Neural progenitor cell (in vitro differentiated cells): Measurements from ENCODE around the gene SATB2. TPM values are rescaled to one million over a fixed set of nuclear protein-coding genes. Genes with fewer than 3 reads are reported as not detected.

Experiments
- DNase-seq: peaks from one replicate; pipeline ENCODE4 v3.0.0-alpha.2; 2016; ENCODE audit warnings: low spot score
- H2AFZ ChIP-seq: fragments of 200-600 bp; sonication (generic); replicated peaks from 2 replicates; pipeline ENCODE4 v1.6.1; 2016; ENCODE audit warnings: antibody characterized with exemption
- H3F3A ChIP-seq: fragments of 200-600 bp; sonication (generic); 2 replicates; pipeline ENCODE4 v1.6.1; 2016; ENCODE audit warnings: antibody characterized with exemption, low read depth
- H3K27ac ChIP-seq: fragments of 200-600 bp; sonication (generic); 2 replicates; pipeline ENCODE4 v1.5.1; 2016; ENCODE audit warnings: mild to moderate bottlenecking
- H3K27me3 ChIP-seq: fragments of 200-600 bp; sonication (generic); 2 replicates; pipeline ENCODE4 v1.6.1; 2016; ENCODE audit warnings: mild to moderate bottlenecking, moderate library complexity
- H3K36me3 ChIP-seq: fragments of 200-600 bp; sonication (generic); 2 replicates; pipeline ENCODE4 v1.5.1; 2016
- H3K4me1 ChIP-seq: fragments of 200-600 bp; sonication (generic); 2 replicates; pipeline ENCODE4 v1.6.1; 2016; ENCODE audit warnings: mixed run types
- H3K4me2 ChIP-seq: fragments of 200-600 bp; sonication (generic); 2 replicates; pipeline ENCODE4 v1.6.1; 2016
- H3K4me3 ChIP-seq: fragments of 200-600 bp; sonication (generic); 2 replicates; pipeline ENCODE4 v1.5.1; 2016
- H3K79me2 ChIP-seq: fragments of 200-600 bp; sonication (generic); 2 replicates; pipeline ENCODE4 v1.6.1; 2016; ENCODE audit warnings: low read depth
- H3K9ac ChIP-seq: fragments of 200-600 bp; sonication (generic); 2 replicates; pipeline ENCODE4 v1.6.1; 2016
- H3K9me3 ChIP-seq: fragments of 200-600 bp; sonication (generic); 2 replicates; pipeline ENCODE4 v1.5.1; 2016; ENCODE audit warnings: low read depth
- H4K20me1 ChIP-seq: fragments of 200-600 bp; sonication (generic); 2 replicates; pipeline ENCODE4 v1.6.1; 2016; ENCODE audit warnings: low read depth
- H3K27ac Mint-ChIP-seq: 3 replicates; pipeline ENCODE4 v1.8.0; 2021; ENCODE audit warnings: mixed read lengths
- H3K27me3 Mint-ChIP-seq: 2 replicates; pipeline ENCODE4 v1.8.0; 2022; ENCODE audit warnings: low read depth, mild to moderate bottlenecking, inconsistent platforms, moderate library complexity, mixed read lengths; ENCODE audit not compliant: insufficient read depth
- H3K36me3 Mint-ChIP-seq: 3 replicates; pipeline ENCODE4 v1.8.0; 2021; ENCODE audit warnings: mixed read lengths
- H3K4me1 Mint-ChIP-seq: 3 replicates; pipeline ENCODE4 v1.8.0; 2021; ENCODE audit warnings: mixed read lengths
- H3K4me3 Mint-ChIP-seq: 3 replicates; pipeline ENCODE4 v1.8.0; 2021; ENCODE audit warnings: mild to moderate bottlenecking, moderate library complexity, mixed read lengths
- H3K9me3 Mint-ChIP-seq: 3 replicates; pipeline ENCODE4 v1.8.0; 2020; ENCODE audit warnings: mixed read lengths
- EZH2 ChIP-seq: fragments of 200-600 bp; sonication (generic); IDR thresholded peaks from 2 replicates; pipeline ENCODE4 v1.6.1; 2017; ENCODE audit warnings: antibody characterized with exemption, mild to moderate bottlenecking, moderate library complexity
- EZH2phosphoT487 ChIP-seq: fragments of 200-600 bp; sonication (generic); IDR thresholded peaks from 2 replicates; pipeline ENCODE4 v1.6.1; 2017; ENCODE audit warnings: antibody characterized with exemption
- total RNA-seq: library from RNA; depleted of rRNA; stranded (reverse); fragments of >200 nt; gene quantifications from 2 replicates; pipeline ENCODE4 v1.2.3, GENCODE V29; 2015; ENCODE audit warnings: low replicate concordance
- TF ChIP-seq, protein P1 (sequence below): fragments of 200-600 bp; sonication (generic); IDR thresholded peaks from 2 replicates; pipeline ENCODE4 v1.5.1; 2017; ENCODE audit warnings: antibody characterized with exemption, mild to moderate bottlenecking

SATB2 gene
- total RNA-seq, 1 donor from 2014 or later, result 3.7 TPM

DNA sequence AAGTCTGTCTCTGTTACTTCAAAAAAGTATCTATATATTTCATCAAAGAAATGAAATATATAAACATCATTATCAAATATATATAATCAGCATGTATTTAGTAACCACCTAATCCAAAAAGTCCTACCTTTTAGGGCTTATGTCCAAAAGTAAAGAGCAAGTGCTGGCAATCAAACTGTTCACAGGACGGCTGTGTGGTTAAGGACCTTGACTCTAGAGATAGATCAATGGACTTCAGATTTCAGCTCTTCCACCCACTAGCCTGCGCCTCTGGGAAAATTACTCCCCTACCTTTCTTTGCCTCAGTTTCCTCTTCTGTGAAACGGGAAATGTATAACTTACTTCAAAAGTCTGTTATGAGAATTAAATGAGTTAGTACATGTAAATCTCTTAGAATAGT, 29.4 kb downstream of the SATB2 start:
- H3K27me3 ChIP-seq, result no peaks in the 10 kb centered on the region
- no peak overlapping the region for H2AFZ ChIP-seq
- Mint-ChIP-seq H3K27me3 (no peaks in the 10 kb centered on the region), H3K9me3 (no peaks in the 10 kb centered on the region), H3K36me3 (no peaks in the 10 kb centered on the region), H3K4me1 (peaks cover 33% of the 10 kb centered on the region), H3K4me3 (no peak overlapping the region), H3K27ac (no peak overlapping the region)
- H3K79me2 ChIP-seq, result no peaks in the 10 kb centered on the region
- DNase-seq, result no peak
- TF ChIP-seq, protein P1, sequence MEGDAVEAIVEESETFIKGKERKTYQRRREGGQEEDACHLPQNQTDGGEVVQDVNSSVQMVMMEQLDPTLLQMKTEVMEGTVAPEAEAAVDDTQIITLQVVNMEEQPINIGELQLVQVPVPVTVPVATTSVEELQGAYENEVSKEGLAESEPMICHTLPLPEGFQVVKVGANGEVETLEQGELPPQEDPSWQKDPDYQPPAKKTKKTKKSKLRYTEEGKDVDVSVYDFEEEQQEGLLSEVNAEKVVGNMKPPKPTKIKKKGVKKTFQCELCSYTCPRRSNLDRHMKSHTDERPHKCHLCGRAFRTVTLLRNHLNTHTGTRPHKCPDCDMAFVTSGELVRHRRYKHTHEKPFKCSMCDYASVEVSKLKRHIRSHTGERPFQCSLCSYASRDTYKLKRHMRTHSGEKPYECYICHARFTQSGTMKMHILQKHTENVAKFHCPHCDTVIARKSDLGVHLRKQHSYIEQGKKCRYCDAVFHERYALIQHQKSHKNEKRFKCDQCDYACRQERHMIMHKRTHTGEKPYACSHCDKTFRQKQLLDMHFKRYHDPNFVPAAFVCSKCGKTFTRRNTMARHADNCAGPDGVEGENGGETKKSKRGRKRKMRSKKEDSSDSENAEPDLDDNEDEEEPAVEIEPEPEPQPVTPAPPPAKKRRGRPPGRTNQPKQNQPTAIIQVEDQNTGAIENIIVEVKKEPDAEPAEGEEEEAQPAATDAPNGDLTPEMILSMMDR, result no peak
- TF ChIP-seq EZH2 (no peak), EZH2phosphoT487 (no peak)
- H3K36me3 ChIP-seq, result no peaks in the 10 kb centered on the region
- peaks cover 13% of the 10 kb centered on the region for H3K4me1 ChIP-seq
- H3K9me3 ChIP-seq, result no peaks in the 10 kb centered on the region
- no peaks in the 10 kb centered on the region for H4K20me1 ChIP-seq
- no peak overlapping the region for H3K4me3 ChIP-seq
- no peak overlapping the region for H3K9ac ChIP-seq
- no peak overlapping the region for H3K4me2 ChIP-seq
- no peak overlapping the region for H3K27ac ChIP-seq
- no peaks in the 10 kb centered on the region for H3F3A ChIP-seq

DNA sequence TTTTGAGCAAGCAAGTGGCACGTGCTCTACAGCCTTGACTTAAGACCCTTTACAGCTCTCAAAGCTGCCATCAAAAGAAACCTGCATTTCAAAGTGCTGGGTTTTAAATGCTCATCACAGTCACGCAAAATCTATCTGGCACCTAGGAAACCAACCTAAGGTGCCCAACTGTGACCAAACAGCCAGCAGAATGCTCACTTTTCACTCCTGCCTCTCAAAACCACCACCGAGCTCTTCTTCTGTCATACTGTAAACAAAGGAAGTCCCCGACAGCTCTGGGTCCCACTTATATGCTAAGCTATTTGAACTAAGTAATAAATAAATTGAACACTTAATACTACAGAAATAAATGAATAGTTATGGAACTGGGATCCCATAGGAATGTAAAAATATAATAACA, 33.6 kb downstream of the SATB2 start:
- Histone ChIP-seq H3K36me3 (no peaks in the 10 kb centered on the region), H3K4me1 (peaks cover 6% of the 10 kb centered on the region), H3F3A (no peaks in the 10 kb centered on the region), H3K27ac (no peak overlapping the region), H3K27me3 (no peaks in the 10 kb centered on the region), H2AFZ (no peak overlapping the region), H3K79me2 (no peaks in the 10 kb centered on the region), H3K9me3 (no peaks in the 10 kb centered on the region), H3K9ac (no peak overlapping the region), H3K4me3 (no peak overlapping the region), H3K4me2 (no peak overlapping the region), H4K20me1 (no peaks in the 10 kb centered on the region)
- no peak overlapping the region for H3K27ac Mint-ChIP-seq
- TF ChIP-seq EZH2, result no peak
- TF ChIP-seq, protein P1, result no peak
- TF ChIP-seq EZH2phosphoT487, result no peak
- DNase-seq, result no peak
- H3K4me3 Mint-ChIP-seq, result no peak overlapping the region
- no peaks in the 10 kb centered on the region for H3K9me3 Mint-ChIP-seq
- peaks cover 4% of the 10 kb centered on the region for H3K36me3 Mint-ChIP-seq
- H3K4me1 Mint-ChIP-seq, result peaks cover 9% of the 10 kb centered on the region
- no peaks in the 10 kb centered on the region for H3K27me3 Mint-ChIP-seq

DNA sequence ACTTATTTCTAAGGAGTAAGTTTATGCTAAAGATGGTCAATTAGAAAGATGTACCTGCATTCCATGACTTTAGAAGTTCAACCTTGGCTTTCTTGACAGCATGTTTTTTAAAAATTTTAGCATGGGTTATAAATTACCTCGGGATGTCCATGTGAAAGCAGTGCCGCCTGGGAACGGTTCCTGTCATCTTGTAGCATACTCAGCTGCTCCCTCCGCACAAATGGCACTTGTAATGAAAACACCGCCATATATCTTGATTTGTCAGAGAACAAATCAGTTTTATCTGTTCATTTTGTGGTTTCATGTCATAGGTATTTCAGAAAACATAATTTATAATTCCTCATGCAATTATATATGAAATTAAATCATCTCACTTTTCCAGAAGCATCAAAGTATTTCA, 38.3 kb downstream of the SATB2 start:
- no peak overlapping the region for H2AFZ ChIP-seq
- H3K36me3 Mint-ChIP-seq, result peaks cover 7% of the 10 kb centered on the region
- H3K27me3 Mint-ChIP-seq, result peaks cover 2% of the 10 kb centered on the region
- H3F3A ChIP-seq, result no peaks in the 10 kb centered on the region
- no peaks in the 10 kb centered on the region for H3K27me3 ChIP-seq
- no peaks in the 10 kb centered on the region for H3K36me3 ChIP-seq
- H3K4me1 Mint-ChIP-seq, result peaks cover 9% of the 10 kb centered on the region
- no peaks in the 10 kb centered on the region for H3K9me3 Mint-ChIP-seq
- DNase-seq, result no peak
- no peak overlapping the region for H3K9ac ChIP-seq
- no peak overlapping the region for H3K4me2 ChIP-seq
- TF ChIP-seq, protein P1, result no peak
- no peak for TF ChIP-seq EZH2phosphoT487
- no peak for TF ChIP-seq EZH2
- no peak overlapping the region for H3K4me3 ChIP-seq
- H3K4me1 ChIP-seq, result peaks cover 6% of the 10 kb centered on the region
- no peaks in the 10 kb centered on the region for H3K79me2 ChIP-seq
- no peak overlapping the region for H3K4me3 Mint-ChIP-seq
- H3K27ac ChIP-seq, result no peak overlapping the region
- H3K9me3 ChIP-seq, result no peaks in the 10 kb centered on the region
- no peaks in the 10 kb centered on the region for H4K20me1 ChIP-seq
- H3K27ac Mint-ChIP-seq, result peak overlapping the region; percentile 38

DNA sequence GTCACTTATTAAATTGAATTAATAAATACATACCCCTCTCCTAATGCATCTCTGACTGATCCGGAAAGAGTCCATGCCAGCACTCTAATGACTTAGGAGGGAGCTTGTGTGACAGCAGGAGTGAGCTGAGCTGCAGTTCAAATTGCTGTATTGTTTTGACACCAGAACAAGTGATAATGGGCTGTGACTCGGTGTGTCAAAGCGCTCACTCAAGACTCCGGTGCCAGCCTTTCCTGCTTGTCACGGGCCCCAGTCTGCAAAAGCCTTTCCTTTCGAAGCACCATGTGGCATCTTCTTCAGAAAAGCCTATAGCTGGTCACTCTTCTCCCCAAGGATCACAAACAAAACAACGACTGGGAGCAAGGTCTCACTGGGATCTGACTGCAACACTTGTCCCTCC, 43.3 kb downstream of the SATB2 start:
- peaks cover 2% of the 10 kb centered on the region for H3K27me3 Mint-ChIP-seq
- Histone ChIP-seq H3K27me3 (no peaks in the 10 kb centered on the region), H3K4me2 (no peak overlapping the region), H3K9me3 (no peaks in the 10 kb centered on the region), H3F3A (no peaks in the 10 kb centered on the region), H3K9ac (no peak overlapping the region), H2AFZ (no peak overlapping the region), H3K36me3 (no peaks in the 10 kb centered on the region), H4K20me1 (no peaks in the 10 kb centered on the region), H3K79me2 (no peaks in the 10 kb centered on the region), H3K27ac (no peak overlapping the region), H3K4me1 (no peaks in the 10 kb centered on the region), H3K4me3 (no peak overlapping the region)
- no peak overlapping the region for H3K4me3 Mint-ChIP-seq
- no peaks in the 10 kb centered on the region for H3K9me3 Mint-ChIP-seq
- H3K36me3 Mint-ChIP-seq, result peaks cover 3% of the 10 kb centered on the region
- DNase-seq, result no peak
- peaks cover 16% of the 10 kb centered on the region for H3K4me1 Mint-ChIP-seq
- TF ChIP-seq EZH2 (no peak), EZH2phosphoT487 (no peak)
- TF ChIP-seq, protein P1, result no peak
- H3K27ac Mint-ChIP-seq, result no peak overlapping the region
